HEK293 (cell line): ENCODE measurements around the gene CERS4.

Experiments used
- CTCF ChIA-PET: fragments of 350-600 bp; formaldehyde crosslinking; extraction: SDS; loops from one replicate; lab custom pipeline; 2021; ENCODE audit warnings: antibody characterized with exemption; lab: Yijun Ruan, JAX
- POLR2A ChIA-PET: fragments of 300-600 bp; formaldehyde crosslinking; extraction: SDS; loops from one replicate; lab custom pipeline; 2020; ENCODE audit warnings: antibody characterized with exemption, inconsistent platforms; lab: Yijun Ruan, JAX
- H3K27ac ChIP-seq: fragments of 200-500 bp; sonication (Bioruptor generic); 2 replicates; pipeline ENCODE4 v1.5.1; 2014; ENCODE audit warnings: low read depth, low read length, control low read depth, inconsistent platforms; ENCODE audit errors: extremely low read depth
- H3K36me3 ChIP-seq, 2 experiments: fragments of 200-500 bp in 1 of 2; sonication (Bioruptor generic) in 1 of 2; 1 replicate in 1 of 2; 2 replicates in 1 of 2; pipeline ENCODE4 v1.5.1; 2014 to 2017; ENCODE audit warnings: inconsistent platforms in 2 of 2, low read length in 2 of 2; ENCODE audit not compliant: control insufficient read depth in 2 of 2, insufficient read depth in 1 of 2
- H3K4me1 ChIP-seq: fragments of 200-500 bp; sonication (Bioruptor generic); 2 replicates; pipeline ENCODE4 v1.5.1; 2014; ENCODE audit warnings: mild to moderate bottlenecking, low read length, inconsistent platforms; ENCODE audit not compliant: control insufficient read depth, insufficient read depth
- H3K4me3 ChIP-seq: 2 replicates; pipeline ENCODE4 v1.5.1; 2011; ENCODE audit warnings: low read depth, mild to moderate bottlenecking, control low read depth, low read length, moderate library complexity
- H3K9me3 ChIP-seq: fragments of 200-500 bp; sonication (Bioruptor generic); 2 replicates; pipeline ENCODE4 v1.5.1; 2014; ENCODE audit warnings: low read depth, low read length, inconsistent platforms; ENCODE audit not compliant: control insufficient read depth, insufficient read depth
- EGR2 ChIP-seq: fragments of 450-650 bp; formaldehyde crosslinking; IDR thresholded peaks from 2 replicates; pipeline ENCODE4 v1.5.1; 2016; ENCODE audit warnings: low read depth, missing biosample characterization, missing genetic modification characterization
- FEZF1 ChIP-seq: fragments of 450-650 bp; formaldehyde crosslinking; IDR thresholded peaks from 2 replicates; pipeline ENCODE4 v1.5.1; 2016; ENCODE audit warnings: missing biosample characterization, missing genetic modification characterization
- PRDM1 ChIP-seq: fragments of 450-650 bp; formaldehyde crosslinking; IDR thresholded peaks from 2 replicates; pipeline ENCODE4; 2016; ENCODE audit warnings: missing biosample characterization, missing genetic modification characterization
- ZBTB1 ChIP-seq: fragments of 450-650 bp; formaldehyde crosslinking; IDR thresholded peaks from 2 replicates; pipeline ENCODE4 v1.5.1; 2016; ENCODE audit warnings: missing biosample characterization, missing genetic modification characterization
- ZBTB48 ChIP-seq: fragments of 450-650 bp; formaldehyde crosslinking; IDR thresholded peaks from 2 replicates; pipeline ENCODE4 v1.5.1; 2016; ENCODE audit warnings: missing biosample characterization, missing genetic modification characterization
- ZFHX2 ChIP-seq: fragments of 450-650 bp; formaldehyde crosslinking; conservative IDR thresholded peaks from 2 replicates; pipeline ENCODE4 v1.5.1; 2016; ENCODE audit warnings: missing biosample characterization, missing genetic modification characterization
- ZNF114 ChIP-seq: fragments of 450-650 bp; formaldehyde crosslinking; IDR thresholded peaks from 2 replicates; pipeline ENCODE4 v1.5.0; 2017; ENCODE audit warnings: missing biosample characterization, missing genetic modification characterization
- ZNF121 ChIP-seq: fragments of 450-650 bp; formaldehyde crosslinking; IDR thresholded peaks from 2 replicates; pipeline ENCODE4 v1.5.1; 2016; ENCODE audit warnings: missing biosample characterization, missing genetic modification characterization
- ZNF184 ChIP-seq: fragments of 450-650 bp; IDR thresholded peaks from 2 replicates; pipeline ENCODE4 v1.5.1; 2018; ENCODE audit warnings: missing biosample characterization, mild to moderate bottlenecking, missing genetic modification characterization
- ZNF223 ChIP-seq: fragments of 450-650 bp; formaldehyde crosslinking; IDR thresholded peaks from 2 replicates; pipeline ENCODE4 v1.5.1; 2016; ENCODE audit warnings: missing biosample characterization, missing genetic modification characterization
- ZNF239 ChIP-seq: fragments of 450-650 bp; formaldehyde crosslinking; IDR thresholded peaks from 2 replicates; pipeline ENCODE4 v1.5.1; 2016; ENCODE audit warnings: missing biosample characterization, missing genetic modification characterization
- ZNF24 ChIP-seq: fragments of 450-650 bp; formaldehyde crosslinking; IDR thresholded peaks from 2 replicates; pipeline ENCODE4 v1.5.1; 2016; ENCODE audit warnings: missing biosample characterization, missing genetic modification characterization
- ZNF354C ChIP-seq: fragments of 450-650 bp; formaldehyde crosslinking; IDR thresholded peaks from 2 replicates; pipeline ENCODE4 v1.5.1; 2016; ENCODE audit warnings: missing biosample characterization, missing genetic modification characterization, low read depth, borderline replicate concordance
- ZNF366 ChIP-seq: fragments of 450-650 bp; formaldehyde crosslinking; conservative IDR thresholded peaks from 2 replicates; pipeline ENCODE4 v1.5.1; 2016; ENCODE audit warnings: missing biosample characterization, missing genetic modification characterization
- ZNF416 ChIP-seq: fragments of 450-650 bp; formaldehyde crosslinking; IDR thresholded peaks from 2 replicates; pipeline ENCODE4 v1.5.1; 2016; ENCODE audit warnings: missing biosample characterization, missing genetic modification characterization
- ZNF48 ChIP-seq: fragments of 450-650 bp; formaldehyde crosslinking; IDR thresholded peaks from 2 replicates; pipeline ENCODE4 v1.5.1; 2016; ENCODE audit warnings: missing biosample characterization, missing genetic modification characterization
- ZNF571 ChIP-seq: fragments of 450-650 bp; formaldehyde crosslinking; IDR thresholded peaks from 2 replicates; pipeline ENCODE4 v1.5.0; 2017; ENCODE audit warnings: missing biosample characterization, missing genetic modification characterization
- TF ChIP-seq, protein P1 (sequence below): fragments of 450-650 bp; formaldehyde crosslinking; IDR thresholded peaks from 2 replicates; pipeline ENCODE4 v1.5.1; 2016; ENCODE audit warnings: missing biosample characterization, missing genetic modification characterization

Gene CERS4

GRCh38 chr19:8307965-8308866, 99.0 kb downstream of the CERS4 start, which contains the start of gene CD320 (continued):
- no peak for TF ChIP-seq ZNF239 (tag by site-specific recombination)
- TF ChIP-seq ZNF184 (tag by site-specific recombination), result peak; percentile 37; the same call in 1 of the 2 replicates
- no peak for TF ChIP-seq ZNF48 (tag by site-specific recombination)
- TF ChIP-seq PRDM1 (tag by site-specific recombination), result no peak
- TF ChIP-seq ZNF571 (tag by site-specific recombination), result no peak
- no peak for TF ChIP-seq EGR2
- no peak for TF ChIP-seq FEZF1 (tag by site-specific recombination)
- no peak for TF ChIP-seq ZNF121
- no peak for TF ChIP-seq ZBTB48 (tag by site-specific recombination)
- no peak for TF ChIP-seq ZNF114 (tag by site-specific recombination)
- TF ChIP-seq ZNF354C, result no peak
- 0 out of 2 replicates have a peak, but pooled peaks have one; percentile 53 for TF ChIP-seq ZNF366 (tag by site-specific recombination)
- TF ChIP-seq ZBTB1, result no peak; the same call in 1 of the 2 replicates

DNA sequence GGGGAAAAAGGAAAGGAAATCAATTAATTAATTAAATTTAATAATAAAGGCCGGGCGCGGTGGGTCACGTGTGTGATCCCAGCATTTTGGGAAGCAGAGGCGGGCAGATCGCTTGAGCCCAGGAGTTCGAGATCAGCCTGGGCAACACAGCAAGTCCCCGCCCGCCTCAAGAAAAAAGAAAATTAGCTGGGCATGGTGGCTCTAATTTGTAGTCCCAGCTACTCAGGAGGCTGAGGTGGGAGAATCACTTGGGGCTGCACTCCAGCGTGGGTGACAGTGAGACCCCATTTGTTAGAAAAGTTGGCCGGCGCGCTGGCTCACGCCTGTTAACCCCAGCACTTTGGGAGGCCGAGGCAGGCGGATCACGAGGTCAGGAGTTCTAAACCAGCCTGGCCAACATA, 99.7 kb downstream of the CERS4 start:
- Histone ChIP-seq H3K27ac (no peak overlapping the region), H3K4me1 (no peaks in the 10 kb centered on the region), H3K4me3 (no peak overlapping the region), H3K36me3 (peaks cover 13 to 40% of the 10 kb centered on the region in 2 experiments; a peak in 2 of 3 replicates), H3K9me3 (no peaks in the 10 kb centered on the region)
- POLR2A ChIA-PET, result interaction anchor here (0.6 to 1.4 kb wide), 4 partner anchors 9 to 310 kb away, joined by 3 to 4 read pairs (median 3); no protein-coding TSS in a partner anchor
- CTCF ChIA-PET, result interaction anchor here (0.6 to 1.0 kb wide), 2 partner anchors 34 to 271 kb away, joined by 3 read pairs; partner anchors contain the start of gene KANK3
- TF ChIP-seq ZNF24 (tag by site-specific recombination), result 0 out of 2 replicates have a peak, but pooled peaks have one; percentile 1
- TF ChIP-seq, protein P1, sequence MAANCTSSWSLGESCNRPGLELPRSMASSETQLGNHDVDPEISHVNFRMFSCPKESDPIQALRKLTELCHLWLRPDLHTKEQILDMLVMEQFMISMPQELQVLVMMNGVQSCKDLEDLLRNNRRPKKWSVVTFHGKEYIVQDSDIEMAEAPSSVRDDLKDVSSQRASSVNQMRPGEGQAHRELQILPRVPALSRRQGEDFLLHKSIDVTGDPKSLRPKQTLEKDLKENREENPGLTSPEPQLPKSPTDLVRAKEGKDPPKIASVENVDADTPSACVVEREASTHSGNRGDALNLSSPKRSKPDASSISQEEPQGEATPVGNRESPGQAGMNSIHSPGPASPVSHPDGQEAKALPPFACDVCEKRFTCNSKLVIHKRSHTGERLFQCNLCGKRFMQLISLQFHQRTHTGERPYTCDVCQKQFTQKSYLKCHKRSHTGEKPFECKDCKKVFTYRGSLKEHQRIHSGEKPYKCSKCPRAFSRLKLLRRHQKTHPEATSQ (tag by site-specific recombination), result no peak

DNA sequence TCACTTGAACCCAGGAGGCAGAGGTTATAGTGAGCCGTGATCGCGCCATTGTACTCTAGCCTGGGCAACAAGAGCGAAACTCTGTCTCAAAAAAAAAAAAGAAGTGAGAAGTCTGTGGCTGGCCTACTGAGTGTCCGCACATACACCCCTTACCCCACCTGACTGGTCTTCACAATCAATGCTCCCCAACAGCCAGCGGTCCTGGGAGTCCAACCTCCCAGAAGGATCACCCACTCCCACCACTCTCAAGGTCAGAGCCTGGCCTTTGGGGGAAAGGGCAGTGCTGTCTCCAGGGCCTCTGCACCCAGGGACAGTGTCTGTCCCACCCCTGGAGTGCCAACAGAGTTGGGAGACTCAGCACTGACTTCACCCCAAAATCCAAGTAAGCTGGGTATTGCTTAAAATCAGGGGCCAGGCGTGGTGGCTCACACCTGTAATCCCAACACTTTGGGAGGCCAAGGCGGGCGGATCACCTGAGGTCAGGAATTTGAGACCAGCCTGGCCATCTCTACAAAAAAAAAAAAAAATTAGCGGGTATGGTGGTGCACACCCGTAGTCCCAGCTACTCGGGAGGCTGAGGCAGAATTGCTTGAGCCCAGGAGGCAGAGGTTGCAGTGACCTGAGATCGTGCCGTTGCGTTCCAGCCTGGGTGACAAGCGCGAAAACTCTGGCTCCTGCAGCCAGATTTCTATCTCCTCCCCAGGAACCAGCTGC, 101.3 kb downstream of the CERS4 start:
- Histone ChIP-seq H3K36me3 (peaks cover 19 to 55% of the 10 kb centered on the region in 2 experiments; a peak in 2 of 3 replicates), H3K4me3 (no peak overlapping the region), H3K9me3 (no peaks in the 10 kb centered on the region), H3K27ac (no peak overlapping the region), H3K4me1 (no peaks in the 10 kb centered on the region)
- POLR2A ChIA-PET, result interaction anchor here (0.6 kb wide), 3 partner anchors 50 to 614 kb away, joined by 3 to 7 read pairs (median 4); no protein-coding TSS in a partner anchor
- TF ChIP-seq ZNF416 (tag by site-specific recombination) (no peak), ZNF184 (tag by site-specific recombination) (no peak), ZFHX2 (tag by site-specific recombination) (no peak), ZNF223 (tag by site-specific recombination) (no peak)
- CTCF ChIA-PET, result interaction anchor here (0.5 to 0.7 kb wide), 2 partner anchors 40 to 338 kb away, joined by 3 read pairs; no protein-coding TSS in a partner anchor
